Activated effector memory CD4-positive, alpha-beta T cell treated with anti-CD3 and anti-CD28 coated beads, Interleukin-2, amount 50 U/mL, for 16 hours (primary cell): ENCODE results near the gene PDZK1IP1.

ENCODE experiments used
- DNase-seq: peaks from one replicate; pipeline ENCODE4 v3.0.0-alpha.2; 2020

The PDZK1IP1 gene, protein sequence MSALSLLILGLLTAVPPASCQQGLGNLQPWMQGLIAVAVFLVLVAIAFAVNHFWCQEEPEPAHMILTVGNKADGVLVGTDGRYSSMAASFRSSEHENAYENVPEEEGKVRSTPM

GRCh38 chr1:47189844-47190508 is at the start of gene PDZK1IP1:
PDZK1IP1 (minus strand) TSS chr1:47190036; CDS start chr1:47189932, 104 bp downstream.
- DNase-seq = peak; percentile 51

GRCh38 chr1:47238935-47239592 is 49.2 kb upstream of the PDZK1IP1 start:
- no peak for DNase-seq

DNA sequence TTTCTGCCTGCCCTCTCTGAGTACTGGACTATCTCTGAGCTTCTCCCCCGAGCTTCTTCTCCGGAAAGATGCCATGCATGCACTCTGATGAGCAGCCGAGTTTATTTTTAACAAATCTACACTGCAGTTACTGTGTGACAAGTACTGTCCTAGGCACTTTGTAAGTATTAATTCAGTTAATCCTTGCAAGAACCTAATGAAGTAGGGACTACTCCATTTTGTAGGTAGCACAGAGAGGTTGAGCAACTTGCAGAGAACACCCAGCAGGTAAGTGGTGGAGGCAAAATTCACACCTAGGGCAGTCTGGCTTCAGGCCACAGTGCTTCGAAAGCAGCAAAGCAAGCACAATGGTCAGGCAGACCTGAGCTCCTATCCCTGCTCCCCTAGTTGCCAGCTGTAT is 46.0 kb upstream of the PDZK1IP1 start:
- no peak for DNase-seq

DNA sequence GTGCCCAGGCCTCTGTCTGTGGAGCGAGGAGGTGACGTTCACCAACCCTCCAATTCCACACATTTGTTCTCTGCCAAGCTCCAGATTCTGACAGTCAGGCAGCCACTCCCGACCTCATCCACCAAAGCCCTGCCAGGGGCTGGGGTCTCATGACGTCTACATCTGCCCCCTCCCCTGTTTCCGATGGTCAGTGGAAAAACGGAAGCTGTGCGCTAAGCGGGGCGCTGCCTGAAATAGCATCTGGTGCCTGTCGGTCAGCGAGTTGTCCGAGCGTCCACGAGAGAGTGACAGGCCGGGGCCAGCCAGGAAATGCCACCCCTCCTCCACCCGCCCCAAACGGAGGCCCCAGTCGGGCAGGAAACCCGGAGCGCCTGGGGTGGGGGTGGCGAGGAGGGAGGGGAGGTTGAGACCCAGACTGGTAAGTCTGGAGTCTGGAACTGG is 45.4 kb upstream of the PDZK1IP1 start:
- DNase-seq = no peak

- no peak for DNase-seq
Measured at GRCh38 chr1:47233186-47233585, 43.4 kb upstream of the PDZK1IP1 start.

DNA sequence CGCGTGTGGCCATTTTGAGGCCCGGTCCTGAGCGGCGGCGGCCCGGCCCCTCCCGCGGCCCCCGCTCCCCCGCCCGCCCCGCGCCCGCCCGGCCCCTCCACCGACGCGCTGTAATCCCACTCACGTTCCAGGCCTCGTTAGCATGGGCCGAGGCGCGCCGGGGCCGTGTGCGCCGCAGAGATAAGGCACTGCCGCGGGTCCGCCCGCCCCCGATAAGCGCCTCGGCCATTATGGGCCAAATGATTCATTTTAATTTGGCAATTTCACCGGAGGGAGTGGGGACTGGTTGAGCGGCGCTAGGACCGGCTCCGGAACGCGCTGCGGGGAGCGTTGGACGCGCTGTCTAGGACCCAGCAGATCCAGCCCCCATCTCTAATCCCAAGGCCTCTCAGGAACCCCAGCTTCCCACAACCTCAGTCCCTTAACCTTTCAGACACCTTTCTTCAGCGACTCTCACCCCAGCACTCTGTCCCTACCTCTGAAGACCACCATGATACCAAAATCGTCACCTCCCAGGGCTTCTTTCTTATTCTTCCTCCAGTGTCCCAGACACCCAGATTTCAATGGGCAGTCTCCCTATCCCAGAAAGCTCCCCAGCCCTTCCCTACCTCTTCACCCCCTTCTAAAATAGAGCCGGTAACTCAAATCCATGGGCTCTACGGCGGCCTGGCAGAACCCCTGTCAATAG is 42.5 kb upstream of the PDZK1IP1 start, which contains the start of gene TAL1:
Gene TAL1, minus strand, starts transcription at position 39 of the 688 bp plus-strand sequence. CDS start 6,337 bp downstream, outside the sequence.
- DNase-seq = no peak

- no peak for DNase-seq
Measured at GRCh38 chr1:47231301-47232186, 41.7 kb upstream of the PDZK1IP1 start.

- no peak for DNase-seq
Measured at GRCh38 chr1:47230692-47231300, 41.0 kb upstream of the PDZK1IP1 start.

- no peak for DNase-seq
Measured at GRCh38 chr1:47229886-47230691, 40.3 kb upstream of the PDZK1IP1 start.

DNA sequence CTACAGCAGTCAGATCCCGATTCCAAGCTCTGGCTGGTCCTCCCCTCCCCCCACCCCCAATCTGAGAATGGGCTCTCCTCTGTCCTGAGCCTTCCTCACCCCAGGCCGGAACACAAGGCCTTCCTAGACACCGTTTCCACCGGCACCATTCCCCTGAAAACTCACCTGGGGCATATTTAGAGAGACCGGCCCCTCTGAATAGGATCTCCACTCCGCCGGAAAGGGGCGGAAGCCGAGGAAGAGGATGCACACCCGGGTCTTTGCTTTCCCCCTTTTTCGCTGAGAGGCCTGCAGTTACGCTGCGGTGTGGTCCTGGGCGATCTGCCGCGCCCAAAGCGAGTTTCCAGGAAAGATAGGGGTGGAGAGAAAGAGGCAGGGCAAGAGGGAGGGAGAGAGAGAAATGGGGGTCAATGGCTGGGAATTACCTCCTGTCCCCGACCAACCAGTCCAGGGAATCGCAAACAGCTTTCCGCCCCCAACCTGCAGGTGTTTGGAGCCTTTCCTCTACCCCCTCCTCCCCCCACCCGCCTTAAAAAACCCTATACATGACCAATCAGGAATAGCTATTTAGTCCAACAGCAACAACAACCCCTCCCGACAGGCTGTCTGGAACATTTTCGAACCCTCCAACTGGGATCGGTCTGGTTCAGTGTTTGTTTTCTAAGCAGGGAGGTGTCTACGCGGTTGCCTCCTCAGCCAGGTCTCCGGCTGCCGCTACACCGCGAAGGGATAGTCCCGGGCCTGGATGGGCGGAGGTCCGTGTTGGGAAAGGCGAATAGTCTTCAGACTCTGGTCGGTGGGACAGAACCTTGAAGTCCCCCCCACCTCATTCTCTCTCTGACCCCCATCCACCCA is 39.4 kb upstream of the PDZK1IP1 start:
- DNase-seq = no peak

- DNase-seq = no peak
Measured at GRCh38 chr1:47228644-47229030, 38.8 kb upstream of the PDZK1IP1 start.

GRCh38 chr1:47227341-47228232 is 37.8 kb upstream of the PDZK1IP1 start:
- DNase-seq = no peak

DNA sequence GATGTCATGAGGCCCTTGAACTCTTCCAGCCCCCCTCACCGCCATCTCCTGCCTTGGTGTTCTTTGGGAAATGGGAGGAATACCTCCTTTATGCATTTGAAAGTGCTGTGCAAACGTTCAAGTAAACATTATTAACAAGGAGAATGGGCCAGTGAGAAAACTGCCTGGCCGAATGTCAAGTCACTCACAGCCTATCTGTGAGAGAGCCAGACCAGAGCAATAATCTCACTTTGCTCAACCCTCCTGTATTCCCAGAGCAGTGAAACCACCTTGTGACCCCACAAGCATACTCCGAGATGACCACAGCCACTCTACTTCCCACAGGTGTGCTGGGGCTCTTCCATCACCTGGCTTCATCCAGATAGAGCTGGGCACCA is 37.0 kb upstream of the PDZK1IP1 start:
- DNase-seq = no peak

DNA sequence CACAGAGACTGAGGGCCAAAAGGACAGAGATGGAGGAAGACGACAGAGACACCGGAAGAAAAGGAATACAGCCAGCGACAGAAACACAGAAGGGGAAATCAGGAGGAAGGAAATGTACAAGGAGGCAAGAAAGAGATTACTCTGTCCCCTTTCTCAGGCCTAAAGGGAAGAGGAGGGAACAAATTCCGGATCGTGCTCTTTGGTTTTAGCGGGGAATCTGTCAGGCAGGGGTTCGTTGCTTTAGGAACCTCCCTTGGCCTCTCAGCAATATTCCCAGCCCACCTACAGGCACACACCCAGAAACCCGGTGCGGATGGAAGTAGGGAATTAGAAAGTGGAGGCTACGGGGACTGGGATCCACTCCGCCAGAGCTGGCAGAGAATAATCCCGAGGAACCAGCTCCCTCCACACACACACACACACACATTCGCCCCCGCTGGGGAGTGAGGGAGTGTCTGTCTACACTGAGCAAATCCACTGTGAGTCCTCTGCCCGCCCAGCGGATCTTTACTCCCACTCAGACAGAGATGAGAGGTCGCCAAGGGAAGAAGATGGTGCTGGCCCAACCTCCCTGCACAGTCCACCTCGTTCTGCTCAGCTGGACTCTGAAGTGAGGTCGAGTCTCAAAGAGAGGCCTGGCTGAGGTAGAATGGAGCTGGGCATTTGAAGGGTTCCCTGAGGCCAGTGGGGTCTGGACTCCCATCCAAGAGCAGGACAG is 36.4 kb upstream of the PDZK1IP1 start:
- DNase-seq = no peak

DNA sequence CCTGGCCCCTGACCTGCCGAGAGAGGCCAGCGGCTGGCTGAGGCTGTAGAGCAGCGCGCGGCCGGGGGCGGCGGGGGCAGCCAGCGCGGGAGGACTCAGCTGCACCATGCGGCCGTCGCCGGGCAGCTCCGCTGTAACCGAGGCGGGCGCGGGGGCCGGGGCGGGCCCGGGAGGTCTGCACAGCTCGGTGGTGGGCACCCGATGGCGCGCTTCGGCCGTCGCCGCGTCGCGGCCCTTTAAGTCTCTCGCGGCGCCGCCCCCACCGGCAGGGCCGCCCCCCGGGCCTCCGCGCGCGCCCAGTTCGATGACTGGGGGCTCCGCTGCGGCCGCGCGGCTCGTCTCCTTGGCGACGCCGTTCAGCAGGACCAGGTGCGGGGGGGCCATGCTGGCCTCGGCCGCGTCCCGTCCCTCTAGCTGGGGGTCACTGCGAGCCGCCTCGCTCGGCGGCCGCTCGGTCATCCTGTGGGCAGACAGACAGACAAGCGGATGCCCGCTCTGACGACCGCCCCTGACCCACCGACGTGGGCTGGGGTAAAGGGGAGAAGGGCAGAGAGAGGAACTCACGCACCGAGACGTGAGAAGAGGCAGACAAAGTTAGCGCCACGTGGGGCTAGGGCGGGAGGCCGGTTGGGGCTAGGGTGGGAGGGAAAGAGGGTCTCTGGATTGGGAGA is 35.7 kb upstream of the PDZK1IP1 start:
- no peak for DNase-seq

DNA sequence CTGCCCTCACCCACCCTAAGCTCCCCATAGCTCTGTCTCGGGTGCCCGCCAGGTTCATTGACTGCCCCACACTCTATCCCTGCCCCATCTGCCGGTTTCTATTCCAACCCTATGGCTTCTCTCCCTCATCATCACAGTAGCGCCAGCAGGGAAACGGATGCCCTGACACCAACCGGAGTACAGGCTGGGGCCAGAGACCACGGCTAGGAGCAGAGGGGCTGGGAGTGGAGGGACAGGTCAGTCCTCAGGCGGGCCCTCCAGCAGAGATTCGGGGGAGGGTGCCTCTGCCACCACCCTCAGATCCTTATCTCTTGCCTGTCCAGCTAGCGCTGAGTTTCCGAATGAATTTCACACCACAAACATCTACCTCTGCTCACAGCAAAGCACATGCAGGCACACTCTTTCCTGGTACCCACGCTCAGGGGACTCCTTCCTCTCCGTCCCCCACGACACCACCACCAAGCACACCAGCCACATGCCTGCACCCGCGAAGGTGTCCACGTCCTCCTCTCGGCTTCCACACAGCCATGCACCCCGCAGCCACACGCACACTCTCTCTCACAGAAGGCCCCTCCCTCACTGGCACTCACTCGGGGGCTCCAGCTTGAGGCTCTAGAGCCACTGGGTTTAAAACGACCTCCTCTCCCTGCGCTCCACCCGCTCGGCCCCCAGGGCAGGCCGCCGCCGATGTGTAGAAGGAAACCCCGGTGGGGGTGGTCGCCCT is 35.0 kb upstream of the PDZK1IP1 start:
- no peak for DNase-seq
